ENCODE measurements around the gene SETBP1.
"Not testable (repeated sequence)": the region's sequence is repeated elsewhere in the genome, so short reads cannot be mapped to it uniquely, and the experiment has no call there.

The SETBP1 gene

GRCh38 chr18:44708451-44709083, 27.9 kb downstream of the SETBP1 start:
- DNase-seq: no peak

- DNase-seq: no peak
These were observed 28.8 kb downstream of the SETBP1 start for GRCh38 chr18:44709307-44710126.

GRCh38 chr18:44710931-44711330, 30.2 kb downstream of the SETBP1 start:
- DNase-seq: no peak

- DNase-seq: no peak
These were observed 31.3 kb downstream of the SETBP1 start for GRCh38 chr18:44712025-44712424.

- no peak for DNase-seq
These were observed 32.7 kb downstream of the SETBP1 start for GRCh38 chr18:44713435-44713834.

DNA sequence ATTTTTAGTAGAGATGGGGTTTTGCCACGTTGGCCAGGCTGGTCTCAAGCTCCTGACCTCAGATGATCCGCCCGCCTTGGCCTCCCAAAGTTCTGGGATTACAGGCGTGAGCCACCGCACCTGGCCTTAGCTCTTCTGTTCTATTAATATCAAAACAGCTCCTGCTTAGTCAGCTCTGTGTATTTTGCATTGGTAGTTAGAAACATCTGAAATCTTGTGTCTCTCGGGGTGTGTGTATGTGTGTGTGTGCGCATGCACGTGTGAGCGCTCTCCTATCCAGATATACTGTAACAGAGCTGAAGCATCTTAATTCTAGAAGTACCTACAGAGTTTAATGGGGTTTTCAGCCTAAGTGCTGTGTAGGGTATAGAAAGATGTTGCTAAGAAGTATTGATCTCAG, 33.7 kb downstream of the SETBP1 start:
- no peak for DNase-seq

GRCh38 chr18:44715245-44715644, 34.6 kb downstream of the SETBP1 start:
- DNase-seq: no peak

DNA sequence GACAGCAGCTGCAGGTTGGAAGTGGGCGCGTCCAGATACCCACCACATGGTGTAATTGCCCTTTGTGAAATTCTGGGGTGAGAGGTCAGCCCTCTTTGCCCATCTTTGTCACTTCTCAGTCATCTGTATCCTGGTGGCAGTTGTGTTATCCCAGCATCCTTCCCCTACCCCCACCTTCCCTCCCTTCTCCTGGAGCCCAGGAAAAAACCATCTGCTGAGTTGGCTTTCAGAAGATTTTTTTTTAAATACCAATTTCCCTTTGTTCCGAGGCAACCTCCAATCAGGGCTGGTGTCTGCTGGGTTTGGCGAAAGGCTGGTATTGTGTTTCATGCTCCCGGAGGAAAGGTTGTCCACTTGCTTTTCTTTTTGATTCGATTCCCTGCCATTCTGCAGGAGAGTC, 35.2 kb downstream of the SETBP1 start:
- DNase-seq: no peak

GRCh38 chr18:44716697-44717163, 36.0 kb downstream of the SETBP1 start:
- DNase-seq: peak; percentile 43 to 61

DNA sequence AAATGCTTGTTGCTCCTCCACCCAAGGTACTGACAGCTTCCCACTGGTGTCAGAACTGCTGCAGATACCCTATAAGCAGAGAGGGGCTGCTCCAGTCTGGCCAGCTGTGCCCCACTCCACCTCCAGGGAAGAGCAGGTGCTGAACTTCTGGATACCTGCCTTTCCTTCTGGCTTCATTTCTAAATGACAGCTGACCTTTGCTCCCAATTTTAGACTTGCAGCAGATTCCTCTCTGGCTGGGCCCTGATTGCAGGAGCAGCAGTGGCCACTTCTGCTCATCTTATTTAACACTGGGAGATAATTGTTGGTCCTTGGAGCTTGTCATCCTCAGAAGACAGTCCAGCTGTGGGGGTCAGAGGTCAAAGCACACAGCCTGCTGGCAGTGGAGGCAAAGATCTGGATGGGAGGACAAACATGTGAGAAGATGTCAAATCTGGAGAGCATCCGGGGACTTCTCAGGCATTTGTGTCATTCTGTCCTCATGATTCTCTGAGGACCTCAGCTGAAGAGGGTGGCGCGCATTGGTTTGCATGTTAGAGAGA, 38.9 kb downstream of the SETBP1 start:
- no peak for DNase-seq

DNA sequence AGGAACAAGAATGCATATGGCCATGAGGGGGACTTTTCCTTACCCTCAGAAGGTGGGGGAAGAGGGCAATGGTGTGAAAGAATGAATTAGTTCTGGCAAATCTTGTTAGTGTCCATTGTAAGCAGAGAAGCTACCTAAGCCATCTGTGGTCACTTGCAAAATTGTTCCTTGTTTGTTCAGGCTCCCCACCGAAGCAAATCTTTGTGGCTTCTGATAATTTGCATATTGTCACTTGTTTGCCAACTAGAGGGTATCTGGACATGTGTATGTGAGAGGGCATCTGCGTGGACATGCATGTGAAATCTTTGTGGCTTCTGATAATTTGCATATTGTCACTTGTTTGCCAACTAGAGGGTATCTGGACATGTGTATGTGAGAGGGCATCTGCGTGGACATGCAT, 41.1 kb downstream of the SETBP1 start:
- not testable (repeated sequence) for DNase-seq

DNA sequence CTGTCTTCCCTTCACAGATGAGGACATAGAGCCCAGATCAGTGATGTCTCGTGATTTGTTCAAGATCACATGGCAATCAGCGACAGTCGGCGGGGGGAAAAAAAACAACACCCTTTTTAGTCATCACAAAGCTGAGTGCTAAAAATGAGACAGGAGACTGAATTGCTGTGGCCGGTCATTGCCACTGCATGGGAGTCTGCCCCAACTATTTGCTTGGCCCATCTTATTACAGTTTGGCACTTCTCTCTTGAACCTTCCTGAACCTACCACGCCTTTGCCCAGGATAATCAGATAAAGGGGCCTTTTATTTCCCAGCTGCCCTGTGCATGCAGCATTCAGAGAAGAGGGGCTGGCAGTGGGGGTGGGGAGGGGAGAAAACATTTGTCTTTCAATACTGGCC, 42.7 kb downstream of the SETBP1 start:
- no peak for DNase-seq

GRCh38 chr18:44724105-44724778, 43.6 kb downstream of the SETBP1 start:
- peak in 1 of 2 experiments; percentile 24 for DNase-seq

DNA sequence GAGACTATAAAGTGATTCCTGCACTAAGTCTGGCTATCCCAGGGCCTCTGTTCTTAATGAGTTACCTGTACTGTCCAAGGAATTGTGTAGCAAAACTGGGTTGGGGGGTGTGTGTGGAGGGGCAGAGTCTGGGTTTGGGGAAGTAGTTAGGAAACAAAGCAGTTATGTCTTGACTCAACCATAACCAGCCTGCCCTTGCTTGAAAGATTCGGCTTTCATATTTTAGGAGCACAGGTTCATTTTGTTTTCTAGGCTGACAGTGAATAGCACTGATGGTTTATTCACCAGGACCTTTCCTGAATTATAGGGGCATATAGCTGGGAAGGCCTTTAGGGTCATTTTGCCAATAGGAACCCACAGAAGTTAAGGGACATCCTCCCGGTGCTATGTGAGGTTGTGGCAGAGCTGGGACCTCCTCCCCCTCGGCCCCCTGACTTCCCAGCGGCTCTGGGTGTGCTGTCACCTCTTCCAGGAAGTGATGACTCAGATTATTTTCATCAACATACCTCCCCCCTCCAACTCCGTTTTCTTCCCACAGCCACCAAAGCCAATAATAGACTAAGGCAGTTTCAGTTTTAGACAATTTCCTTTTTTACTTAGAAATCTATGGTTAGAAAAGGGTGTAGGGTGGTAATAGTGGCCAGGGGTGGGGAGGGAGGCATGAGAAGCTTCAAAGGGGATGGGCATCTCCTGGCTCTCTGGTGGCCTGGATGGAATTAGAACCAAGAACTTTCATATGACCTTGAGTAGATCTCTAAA, 44.8 kb downstream of the SETBP1 start:
- DNase-seq: peak; percentile 61 to 68

DNA sequence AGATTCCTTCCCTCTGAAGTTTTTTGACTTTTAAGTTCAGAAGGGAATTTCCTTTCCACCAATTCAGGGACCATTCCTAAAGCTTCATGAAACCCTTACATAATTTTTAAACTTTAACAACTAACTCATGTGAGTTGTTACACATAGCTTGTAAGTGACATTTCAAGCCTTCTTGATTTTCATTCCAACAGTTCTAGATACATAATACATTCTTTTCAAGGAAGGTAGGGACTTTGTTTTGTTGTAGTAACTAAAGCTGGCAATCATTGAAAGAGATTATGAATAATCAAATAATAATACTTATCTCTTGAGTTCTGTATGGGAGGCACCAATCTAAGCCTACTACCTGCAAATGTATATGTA, 45.4 kb downstream of the SETBP1 start:
- no peak for DNase-seq

- DNase-seq: no peak
These were observed 46.6 kb downstream of the SETBP1 start for GRCh38 chr18:44727291-44727690.

DNA sequence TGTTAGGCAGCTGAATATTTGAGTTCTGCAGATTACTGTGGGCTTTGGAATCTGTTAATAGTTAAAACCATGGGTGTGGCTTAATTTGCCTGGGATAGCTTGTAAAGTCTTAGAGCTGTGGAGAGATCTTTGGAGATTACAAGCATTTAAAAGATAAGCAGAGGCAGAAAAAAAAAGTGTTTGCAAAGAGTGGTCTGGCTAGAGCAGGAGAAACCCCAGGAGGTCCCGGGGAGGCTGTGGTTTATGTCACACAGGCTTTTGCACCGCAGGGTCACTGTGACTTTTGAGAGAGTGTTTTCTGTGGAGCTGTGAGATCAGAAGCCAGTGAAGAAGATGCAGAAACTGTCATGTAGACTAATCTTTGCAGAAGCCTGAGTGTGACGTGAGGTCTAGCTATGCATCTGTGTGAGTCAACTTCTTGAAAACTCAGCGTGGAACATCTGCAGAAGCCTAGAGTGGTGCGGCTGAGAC, 49.0 kb downstream of the SETBP1 start:
- DNase-seq: peak in 1 of 2 experiments; percentile 18

DNA sequence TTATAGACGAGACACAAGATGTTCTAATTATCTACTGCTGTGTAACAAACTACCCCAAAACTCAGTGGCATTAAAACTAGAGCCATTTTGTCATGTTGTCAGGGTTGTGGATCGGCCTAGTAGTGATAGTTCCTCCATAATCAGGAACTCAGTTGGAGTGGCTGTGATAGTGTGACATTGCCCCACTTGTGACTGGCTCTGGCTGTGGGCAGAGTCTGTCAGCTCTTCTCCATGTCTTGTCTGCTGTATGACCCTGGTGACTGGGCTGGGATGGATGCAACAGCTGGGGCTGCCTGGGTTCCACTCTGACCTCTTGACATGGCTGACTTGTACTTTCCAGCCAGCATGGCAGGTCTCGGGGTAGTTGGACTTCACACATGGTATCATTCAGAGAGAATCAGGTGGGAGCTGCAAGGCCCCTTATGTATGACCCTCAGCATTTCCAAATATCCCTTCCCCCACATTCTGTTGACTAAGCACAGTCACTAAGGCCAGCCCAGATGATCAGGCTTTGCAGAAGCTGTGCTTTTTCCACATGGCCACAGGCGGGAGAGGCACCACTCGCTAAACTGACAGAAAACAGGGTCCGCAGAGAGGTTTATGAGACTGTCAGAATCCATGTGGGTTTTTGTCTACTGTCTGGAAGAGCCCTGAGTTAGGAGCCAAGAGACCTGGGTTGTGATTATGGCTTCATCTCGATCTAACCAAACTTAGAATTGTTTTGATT, 50.3 kb downstream of the SETBP1 start:
- no peak for DNase-seq

DNA sequence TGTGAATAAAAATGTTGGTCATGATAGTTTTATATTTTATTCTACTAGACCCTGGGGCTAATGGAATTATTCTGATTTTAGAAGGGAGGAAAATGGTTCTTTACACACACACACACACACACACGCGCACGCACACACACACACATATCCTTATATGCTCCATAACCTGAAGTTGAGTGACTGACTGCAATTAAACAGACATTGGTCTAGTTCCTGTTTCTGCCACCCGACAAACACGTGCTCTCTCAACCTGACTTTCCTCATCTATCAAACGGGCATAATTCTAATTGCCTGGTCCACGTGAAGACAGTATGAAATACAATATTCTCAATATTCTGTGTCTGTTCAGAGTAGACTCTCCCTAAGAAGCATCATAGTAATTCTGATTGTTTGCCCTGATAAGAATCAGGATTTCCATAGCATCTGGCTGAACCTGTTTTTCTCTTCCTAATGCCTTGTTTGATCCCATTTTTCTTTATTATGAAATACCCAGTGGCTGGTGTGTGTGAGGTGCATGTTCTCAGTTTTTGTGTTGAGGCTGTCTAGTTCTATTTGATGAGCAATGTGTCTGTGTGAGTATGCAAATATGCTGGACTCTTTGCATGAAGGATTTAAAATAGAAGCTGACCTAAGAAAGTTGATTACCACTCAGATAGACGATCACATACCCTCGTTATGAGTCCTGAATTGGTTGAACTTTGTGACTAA, 51.0 kb downstream of the SETBP1 start:
- no peak for DNase-seq

DNA sequence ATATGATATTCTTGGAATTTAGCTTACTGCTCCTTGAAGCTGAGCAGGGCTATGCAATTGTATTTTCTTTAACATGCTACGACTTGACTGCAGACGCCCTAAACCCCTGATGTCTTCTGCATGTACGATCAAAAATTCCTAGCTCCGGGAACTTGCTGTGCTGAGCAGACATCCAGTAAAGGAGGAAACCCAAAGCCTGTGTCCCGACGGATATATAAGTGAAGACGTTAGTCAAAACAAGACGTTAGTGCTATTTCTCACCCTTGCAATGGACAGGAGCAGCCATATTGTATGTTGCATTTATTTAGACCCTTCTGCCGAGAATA, 51.5 kb downstream of the SETBP1 start:
- DNase-seq: no peak

DNA sequence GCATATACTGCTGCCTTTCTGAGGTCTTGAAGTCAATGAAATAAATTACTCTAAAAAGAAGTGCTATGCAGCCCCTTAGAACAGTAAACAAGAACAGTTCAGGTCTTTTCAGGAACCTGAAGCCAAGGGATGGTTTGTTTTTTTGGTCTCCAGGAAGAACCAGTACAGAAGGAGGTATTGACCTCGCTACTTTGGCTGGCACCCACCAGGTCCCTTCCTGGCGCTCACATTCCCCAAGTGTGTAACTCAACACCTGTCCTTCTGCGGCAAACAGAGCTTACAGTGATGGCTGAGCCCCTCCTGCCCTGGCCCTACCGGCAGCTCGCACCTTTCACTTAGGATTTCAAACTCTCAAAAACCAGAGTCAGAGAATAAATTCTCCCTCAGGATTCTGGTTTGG, 51.9 kb downstream of the SETBP1 start:
- DNase-seq: no peak
